ENCODE results near the gene GPATCH2.
"Not testable (repeated sequence)": the region's sequence is repeated elsewhere in the genome, so short reads cannot be mapped to it uniquely, and the experiment has no call there.

Gene GPATCH2

DNA sequence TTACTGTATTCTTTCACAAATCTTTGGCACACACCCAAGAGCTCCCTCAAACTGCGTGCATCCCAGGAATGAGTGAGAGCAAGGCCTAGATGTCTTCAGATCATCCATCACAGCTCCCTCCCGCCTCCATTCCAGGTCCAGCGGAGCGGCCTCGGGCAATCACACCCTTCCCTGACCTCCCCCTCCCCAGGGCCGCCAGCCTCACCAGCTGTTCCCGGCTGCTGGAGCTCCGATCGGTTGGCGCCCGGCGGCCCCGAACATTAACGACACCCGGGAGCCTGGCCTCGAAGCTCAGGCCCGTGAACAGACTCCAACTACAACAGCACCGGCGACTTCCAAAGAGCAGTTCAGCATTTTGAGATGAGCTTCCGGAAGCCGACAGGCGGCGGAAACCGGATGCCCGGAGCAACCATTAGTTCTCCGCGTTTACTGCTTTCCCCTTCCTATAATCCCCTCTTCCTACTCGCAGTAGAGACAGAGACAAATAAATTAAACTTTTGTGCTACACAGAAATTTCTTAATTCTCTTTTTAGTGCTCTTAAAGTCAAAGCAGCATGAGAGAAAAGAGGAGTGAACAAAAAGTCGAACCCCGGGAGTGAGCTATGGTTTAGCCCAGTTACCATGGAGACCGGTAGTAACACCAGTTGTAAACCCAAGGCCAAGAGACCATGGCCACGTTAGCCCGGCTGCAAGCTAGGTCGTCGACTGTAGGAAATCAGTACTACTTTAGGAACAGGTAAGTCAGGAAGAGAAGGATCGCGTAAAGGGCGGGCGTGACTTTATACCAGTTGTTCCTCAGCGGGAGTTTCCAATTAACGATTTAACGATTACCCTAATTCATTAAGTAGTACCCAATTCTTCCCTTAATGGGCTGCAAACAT, at the start of gene GPATCH2, which contains the start of gene SPATA17:
Gene GPATCH2 (minus strand): TSS at position 380 of the 881 bp plus-strand sequence. CDS start 119 bp downstream, at position 261.
Gene SPATA17 (plus strand): TSS at position 634 of the 881 bp plus-strand sequence. CDS start 35 bp downstream, at position 669.
- DNase-seq: peak; percentile 77

DNA sequence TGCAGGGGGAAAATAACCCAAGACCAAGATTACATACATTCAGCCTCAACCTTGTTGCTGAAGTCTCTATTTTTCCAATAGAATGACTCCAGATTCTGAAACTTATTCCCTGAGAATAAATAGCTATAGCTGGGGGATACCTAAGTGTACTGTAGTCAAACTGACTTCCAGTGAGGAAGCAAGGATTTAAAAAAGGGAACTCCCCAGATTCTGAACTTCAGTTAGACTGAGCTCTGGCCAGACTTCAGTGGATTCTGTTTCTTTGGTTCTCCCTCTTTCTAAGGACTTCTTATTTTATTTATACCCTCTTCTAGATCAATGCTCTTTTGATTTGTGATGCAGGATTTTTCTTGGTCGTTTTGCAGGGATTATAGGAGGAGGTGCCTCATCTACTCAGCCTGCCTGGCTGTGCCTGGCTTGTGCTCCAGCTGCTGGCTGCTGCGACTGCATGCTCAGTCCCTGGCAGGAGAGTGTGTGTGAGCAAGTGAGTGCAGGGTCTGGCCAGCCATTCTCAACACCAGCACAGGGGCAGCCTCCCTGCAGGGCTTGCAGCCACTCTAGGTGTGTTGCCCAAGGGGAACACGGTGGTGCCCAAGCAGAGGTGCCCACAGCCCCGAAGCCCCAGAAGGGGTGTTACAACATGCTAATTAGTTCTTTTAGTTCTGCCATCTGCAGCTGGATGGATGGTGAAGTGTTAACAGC, 43.3 kb upstream of the GPATCH2 start:
- DNase-seq: no peak

GRCh38 chr1:217673387-217673786, 42.5 kb upstream of the GPATCH2 start:
- no peak for DNase-seq

DNA sequence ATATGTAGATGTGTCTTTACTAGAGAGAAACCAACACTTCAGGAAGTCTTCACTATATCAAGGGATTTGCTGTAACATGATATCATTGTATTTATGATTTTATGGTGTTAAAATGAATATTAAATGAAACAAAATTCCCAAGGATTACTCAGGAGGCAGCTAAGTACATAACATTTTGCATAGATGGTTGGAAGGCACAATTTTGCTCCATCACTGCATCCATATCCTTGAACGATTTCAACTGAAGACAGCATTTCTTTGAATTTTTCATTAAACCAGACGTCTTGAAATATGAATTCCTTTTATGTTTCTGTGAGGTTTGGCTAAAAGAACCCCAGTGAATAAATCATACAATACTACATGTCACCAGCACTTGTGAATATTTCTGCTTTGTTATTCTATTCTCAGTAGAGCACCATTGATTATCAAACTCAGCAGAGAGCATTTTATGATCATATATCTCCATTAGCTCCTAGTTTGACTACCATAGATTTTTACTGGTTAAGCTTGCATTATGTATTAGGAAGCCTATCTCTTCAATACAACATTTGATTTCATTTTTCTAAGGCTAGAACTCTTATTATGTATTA, 37.6 kb upstream of the GPATCH2 start:
- DNase-seq: no peak

GRCh38 chr1:217661407-217661806, 30.5 kb upstream of the GPATCH2 start:
- DNase-seq: no peak

- no peak for DNase-seq
These were observed 29.6 kb upstream of the GPATCH2 start for GRCh38 chr1:217660353-217661062.

GRCh38 chr1:217650674-217651073, 19.8 kb upstream of the GPATCH2 start:
- DNase-seq: no peak

GRCh38 chr1:217647791-217648190, 16.9 kb upstream of the GPATCH2 start:
- no peak for DNase-seq

- DNase-seq: no peak
These were observed 11.6 kb upstream of the GPATCH2 start for GRCh38 chr1:217642455-217642854.

- no peak for DNase-seq
These were observed 3.5 kb downstream of the GPATCH2 start for GRCh38 chr1:217627431-217627830.

DNA sequence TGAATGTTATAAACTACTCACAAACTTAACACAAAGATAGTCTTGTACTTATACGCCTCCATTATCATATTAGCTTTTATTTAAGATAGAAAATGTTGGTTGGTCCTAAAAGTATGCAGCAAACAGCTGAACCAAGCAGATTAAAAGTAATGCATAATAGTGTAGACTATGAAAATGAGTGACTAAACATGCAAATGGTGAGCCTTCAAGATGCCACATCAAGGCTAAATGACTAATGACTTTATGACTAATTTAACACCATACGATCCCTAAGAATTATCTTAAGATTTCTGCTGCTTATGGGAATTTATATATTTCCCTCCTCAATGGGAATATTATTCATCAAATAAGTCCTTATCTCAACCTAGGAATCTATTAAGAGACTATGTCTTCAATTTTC, 4.6 kb downstream of the GPATCH2 start:
- DNase-seq: no peak

GRCh38 chr1:217622042-217622441, 8.8 kb downstream of the GPATCH2 start:
- no peak for DNase-seq

- DNase-seq: no peak
These were observed 10.1 kb downstream of the GPATCH2 start for GRCh38 chr1:217620814-217621213.

- no peak for DNase-seq
These were observed 13.8 kb downstream of the GPATCH2 start for GRCh38 chr1:217617126-217617525.

DNA sequence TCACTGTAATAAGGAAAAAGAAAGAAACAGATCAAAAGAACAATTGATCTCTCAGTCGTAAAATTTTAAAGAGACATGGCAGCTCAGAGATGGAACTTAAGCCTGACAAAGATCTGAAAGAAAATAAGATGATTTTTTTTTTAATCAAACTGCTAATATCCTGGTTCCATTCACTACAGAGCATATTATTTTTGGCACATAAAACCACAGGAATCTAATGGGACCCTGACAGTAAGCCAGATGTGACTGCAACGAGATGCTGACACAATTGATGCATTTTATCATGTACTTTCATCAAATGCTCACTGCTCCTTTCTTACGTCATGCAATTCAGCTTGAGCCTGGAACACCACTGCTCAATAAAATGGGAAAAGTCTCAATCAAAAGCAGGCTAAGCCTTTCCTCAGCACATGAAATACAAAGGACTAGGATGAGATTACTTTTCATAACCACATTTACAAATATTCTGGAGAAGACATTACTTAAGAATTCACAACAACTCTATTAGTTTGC, 16.6 kb downstream of the GPATCH2 start:
- no peak for DNase-seq

DNA sequence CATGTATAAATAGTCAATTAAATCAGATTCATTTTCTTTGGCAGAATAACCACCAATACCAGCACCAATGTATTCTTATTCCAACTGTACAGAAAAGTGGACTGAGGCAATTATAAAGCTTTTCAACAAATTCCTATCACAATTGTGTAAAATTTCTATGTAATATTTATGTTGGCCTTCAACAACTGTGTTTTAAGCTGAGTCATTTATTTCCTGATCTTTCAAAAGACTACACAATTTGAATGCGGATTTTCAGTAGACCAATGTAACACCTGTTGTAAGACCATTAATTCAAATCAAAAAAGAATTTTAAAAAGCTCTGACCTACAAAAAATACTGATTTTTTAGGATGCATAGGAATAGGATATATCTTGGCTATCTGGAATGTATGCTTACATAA, 25.5 kb downstream of the GPATCH2 start:
- DNase-seq: no peak

GRCh38 chr1:217602380-217602779, 28.5 kb downstream of the GPATCH2 start:
- DNase-seq: no peak

DNA sequence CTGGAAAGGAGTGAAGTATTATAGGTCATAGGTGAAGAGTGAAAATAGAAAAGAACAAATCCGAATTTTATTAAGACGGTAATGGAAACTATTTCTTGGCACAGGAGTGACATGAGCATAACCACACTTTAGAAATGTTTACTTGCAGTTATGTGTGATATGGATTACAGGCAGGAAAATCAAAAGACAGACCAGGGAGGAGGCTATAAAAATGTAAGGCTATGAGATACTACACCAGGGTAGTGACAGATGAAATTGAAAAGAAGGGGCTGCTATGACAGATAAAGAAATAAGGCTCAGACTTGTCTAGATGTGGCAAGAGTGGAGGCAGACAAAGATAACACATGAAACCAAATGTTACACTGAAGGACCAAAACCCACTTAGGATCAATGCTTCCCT, 31.7 kb downstream of the GPATCH2 start:
- DNase-seq: no peak

GRCh38 chr1:217590598-217590997, 40.3 kb downstream of the GPATCH2 start:
- DNase-seq: no peak

DNA sequence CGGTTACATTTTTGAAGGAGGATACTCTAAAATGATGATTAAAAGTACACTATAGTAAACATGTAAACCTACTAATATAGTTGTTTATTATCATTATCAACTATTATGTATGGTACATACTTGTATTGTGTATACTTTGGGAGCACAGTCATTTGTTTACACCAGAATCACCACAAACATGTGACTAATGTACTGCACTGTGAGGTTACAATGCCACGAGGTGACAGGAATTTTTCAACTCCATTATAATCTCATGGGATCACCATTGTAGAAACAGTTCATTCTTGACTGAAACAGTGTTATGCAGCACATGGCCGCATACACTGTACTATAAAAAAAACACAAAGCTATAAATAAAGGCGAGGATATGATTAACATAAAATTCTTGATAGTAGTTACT, 44.3 kb downstream of the GPATCH2 start:
- DNase-seq: no peak

DNA sequence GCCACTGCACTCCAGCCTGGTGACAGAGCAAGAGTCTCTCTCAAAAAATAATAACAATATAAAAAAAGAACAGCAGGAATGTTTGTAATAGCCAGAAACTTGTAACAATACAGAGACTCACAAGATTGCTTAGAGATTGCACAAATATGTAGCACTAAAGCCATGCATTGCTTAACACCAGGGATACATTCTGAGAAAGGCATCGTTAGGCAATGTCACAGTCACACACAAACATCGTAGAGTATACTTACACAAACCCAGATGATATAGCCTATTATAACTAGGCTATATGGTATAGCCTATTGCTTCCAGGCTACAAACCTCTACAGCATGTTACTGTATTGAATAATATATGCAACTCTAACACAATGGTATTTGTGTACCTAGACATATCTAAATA, 45.3 kb downstream of the GPATCH2 start:
- DNase-seq: no peak

GRCh38 chr1:217584286-217584811, 46.5 kb downstream of the GPATCH2 start:
- not testable (repeated sequence) for DNase-seq
